Erythroblast (primary cell): ENCODE results near the gene CALM1.

Source experiments
- GATA1 ChIP-seq: IDR thresholded peaks from 2 replicates; pipeline ENCODE4 v1.6.1; 2011; ENCODE audit warnings: low read depth, mild to moderate bottlenecking, control low read depth, low read length, moderate library complexity
- POLR2A ChIP-seq: IDR thresholded peaks from 2 replicates; pipeline ENCODE4 v1.6.1; 2011; ENCODE audit warnings: mild to moderate bottlenecking, low read length

DNA sequence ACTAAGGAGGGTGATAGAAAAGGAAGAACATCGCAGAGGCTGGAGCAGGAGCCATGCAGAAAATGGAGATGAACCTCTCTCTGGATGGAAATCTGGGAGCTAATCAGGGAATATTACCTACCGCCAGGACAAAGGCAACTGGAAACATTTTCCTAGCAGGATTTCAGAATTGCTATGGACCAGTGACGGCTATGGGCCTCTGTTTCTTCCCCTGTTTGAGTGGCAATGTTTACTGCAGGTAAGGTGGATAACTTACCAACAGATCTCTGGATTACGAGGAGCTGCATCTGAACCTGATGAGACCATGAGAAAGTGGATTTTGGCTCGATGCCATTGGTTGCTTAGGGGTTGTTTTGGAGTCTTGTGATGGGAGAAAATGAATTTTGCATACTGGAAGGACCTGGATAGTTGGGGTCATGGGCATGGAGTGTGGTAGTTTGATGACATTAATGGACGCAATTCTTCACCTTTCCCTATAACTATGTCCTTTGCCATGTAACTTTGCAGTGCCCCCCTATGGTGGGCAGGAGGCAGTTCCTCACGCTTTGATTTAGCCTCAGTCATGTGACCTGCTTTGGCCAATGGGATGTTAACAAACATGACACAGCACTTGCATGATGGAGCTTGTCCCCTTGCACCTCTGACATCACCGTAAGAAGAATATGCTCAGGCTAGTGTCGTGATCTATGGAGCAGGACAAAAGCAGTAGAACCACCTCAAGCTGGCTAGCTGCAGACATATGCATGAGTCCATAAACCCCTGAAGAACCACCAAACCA lies 51.1 kb downstream of the CALM1 start:
- no peak for TF ChIP-seq POLR2A
- TF ChIP-seq GATA1 = no peak
